HUES48 (cell line): ENCODE results near the gene ZNF346.
A peak's percentile ranks its signal among the peaks of the same experiment; 100 is the strongest.

ENCODE experiments used
- H3K27ac ChIP-seq: one replicate; pipeline ENCODE4 v1.7.0; 2013; ENCODE audit warnings: low read depth, low read length, inconsistent platforms
- H3K27me3 ChIP-seq: 2 replicates; pipeline ENCODE4 v1.6.1; 2013; ENCODE audit warnings: mild to moderate bottlenecking, low read length; ENCODE audit not compliant: control insufficient read depth, insufficient read depth
- H3K36me3 ChIP-seq: 2 replicates; pipeline ENCODE4 v1.6.1; 2013; ENCODE audit warnings: low read length; ENCODE audit not compliant: control insufficient read depth, insufficient read depth
- H3K4me1 ChIP-seq: 2 replicates; pipeline ENCODE4 v1.6.1; 2013; ENCODE audit warnings: mild to moderate bottlenecking, low read length; ENCODE audit not compliant: control insufficient read depth, insufficient read depth
- H3K4me3 ChIP-seq: 2 replicates; pipeline ENCODE4 v1.5.1; 2013; ENCODE audit warnings: mild to moderate bottlenecking, low read depth, low read length
- H3K9ac ChIP-seq: 2 replicates; pipeline ENCODE4 v1.6.1; 2013; ENCODE audit warnings: mild to moderate bottlenecking, low read depth, low read length, moderate library complexity
- H3K9me3 ChIP-seq: 2 replicates; pipeline ENCODE4 v1.6.1; 2013; ENCODE audit warnings: low read length; ENCODE audit not compliant: control insufficient read depth, insufficient read depth

ZNF346 gene

DNA sequence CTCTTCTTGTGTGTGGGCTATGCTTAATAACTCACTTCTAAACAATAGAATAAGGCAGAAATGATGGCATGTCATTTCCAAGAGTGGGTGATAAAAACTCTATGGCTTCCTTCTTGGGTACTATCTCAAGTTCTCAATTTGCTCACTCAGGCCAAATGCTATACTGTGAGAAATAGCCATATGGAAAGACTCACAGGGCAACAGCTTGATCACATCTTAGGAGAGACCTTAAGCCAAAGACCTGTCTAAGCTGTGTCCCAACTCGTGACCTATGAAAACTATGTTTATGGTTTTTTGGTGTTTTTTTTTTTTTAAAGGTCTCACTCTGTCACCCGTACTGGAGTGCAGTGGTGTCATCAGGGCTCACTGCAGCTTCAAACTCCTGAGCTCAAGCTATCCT lies 13.8 kb upstream of the ZNF346 start:
- H3K4me1 ChIP-seq, result peaks cover 14% of the 10 kb centered on the region
- no peak overlapping the region for H3K9ac ChIP-seq
- no peaks in the 10 kb centered on the region for H3K27me3 ChIP-seq
- no peak overlapping the region for H3K4me3 ChIP-seq
- H3K36me3 ChIP-seq, result no peaks in the 10 kb centered on the region
- H3K9me3 ChIP-seq, result no peaks in the 10 kb centered on the region
- no peak overlapping the region for H3K27ac ChIP-seq

DNA sequence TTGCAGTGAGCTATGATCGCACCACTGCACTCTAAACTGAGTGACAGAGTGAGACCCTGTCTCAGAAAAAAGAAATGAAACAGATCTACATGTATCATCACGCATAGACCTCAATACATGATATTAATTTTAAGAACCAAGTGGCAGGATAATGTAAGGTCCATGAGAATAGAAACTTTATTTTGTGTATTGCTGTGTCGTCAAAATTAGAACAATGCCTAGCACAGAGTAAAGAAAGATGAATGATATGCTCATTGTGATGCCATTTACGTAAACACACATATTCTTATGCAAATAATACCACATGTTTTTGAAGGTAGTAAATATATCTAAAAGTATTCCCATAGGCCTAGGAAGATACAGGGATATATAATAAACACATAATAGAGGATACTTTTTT lies 12.3 kb upstream of the ZNF346 start:
- Histone ChIP-seq H3K27me3 (no peaks in the 10 kb centered on the region), H3K4me3 (no peak overlapping the region), H3K36me3 (no peaks in the 10 kb centered on the region), H3K4me1 (peaks cover 7% of the 10 kb centered on the region; the same call in 1 of the 2 replicates), H3K9ac (no peak overlapping the region), H3K9me3 (no peaks in the 10 kb centered on the region), H3K27ac (no peak overlapping the region)

DNA sequence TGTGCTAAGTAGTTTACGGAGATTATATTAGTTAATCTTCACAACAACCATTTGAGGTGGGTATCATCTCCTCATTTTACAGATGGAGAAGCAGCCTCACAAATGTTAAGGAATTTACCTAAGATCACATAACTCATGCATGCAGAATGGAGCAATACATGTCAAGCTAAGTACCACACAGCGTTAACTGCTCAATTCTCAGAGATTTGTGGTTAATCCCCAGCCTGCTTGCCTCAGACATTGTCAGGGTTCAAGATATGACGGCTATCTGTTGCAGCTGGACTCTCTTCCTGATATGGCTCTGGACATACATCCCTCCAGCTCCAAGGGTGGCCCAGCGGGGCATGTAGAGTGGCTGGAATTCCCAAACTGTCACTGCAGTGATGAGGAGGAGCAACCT lies 7.3 kb upstream of the ZNF346 start:
- no peak overlapping the region for H3K27ac ChIP-seq
- peaks cover 1% of the 10 kb centered on the region; the same call in 1 of the 2 replicates for H3K4me1 ChIP-seq
- H3K4me3 ChIP-seq, result no peak overlapping the region
- no peaks in the 10 kb centered on the region for H3K9me3 ChIP-seq
- H3K9ac ChIP-seq, result no peak overlapping the region
- H3K36me3 ChIP-seq, result no peaks in the 10 kb centered on the region
- H3K27me3 ChIP-seq, result no peaks in the 10 kb centered on the region

DNA sequence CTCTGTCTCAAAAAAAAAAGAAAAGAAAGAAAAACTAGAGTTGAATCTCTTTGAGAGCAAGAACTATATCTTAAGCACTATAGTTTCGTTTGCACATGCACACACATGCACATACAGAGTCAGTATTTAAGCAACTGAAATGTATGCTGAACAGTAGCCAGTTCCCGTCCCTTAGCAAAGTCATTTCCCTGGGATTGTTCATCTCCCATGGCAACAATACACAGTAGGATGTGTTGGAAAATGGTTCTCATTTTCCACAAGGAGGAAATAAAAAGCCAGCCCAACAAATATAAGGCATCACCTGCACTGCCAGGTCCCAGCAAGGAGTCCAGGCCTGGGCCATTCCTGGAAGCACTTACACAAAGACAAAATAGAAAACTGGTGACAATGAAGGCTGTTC lies 4.2 kb upstream of the ZNF346 start:
- Histone ChIP-seq H3K9ac (no peak overlapping the region), H3K9me3 (no peaks in the 10 kb centered on the region), H3K27ac (no peak overlapping the region), H3K4me1 (peaks cover 6% of the 10 kb centered on the region; the same call in 1 of the 2 replicates), H3K36me3 (no peaks in the 10 kb centered on the region), H3K4me3 (no peak overlapping the region), H3K27me3 (no peaks in the 10 kb centered on the region)

DNA sequence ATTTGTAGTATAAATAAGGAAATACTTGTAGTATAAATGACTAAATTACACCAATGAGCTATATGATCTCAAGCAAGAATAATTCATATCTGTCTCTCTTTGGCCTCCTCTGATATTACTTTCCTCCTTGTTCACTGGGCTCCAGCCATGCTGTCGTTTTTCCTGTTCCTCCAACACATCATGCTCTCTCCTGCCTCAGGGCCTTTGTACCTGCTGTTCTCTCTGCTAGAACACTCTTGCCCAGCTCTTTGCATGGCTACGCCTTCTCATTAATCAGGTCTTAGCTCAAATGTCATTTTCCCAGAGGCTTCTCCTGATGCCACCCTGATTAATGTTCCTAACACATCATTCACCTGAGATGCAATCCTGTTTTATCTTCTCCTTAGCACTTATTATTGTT lies 2.5 kb upstream of the ZNF346 start:
- H3K27ac ChIP-seq, result no peak overlapping the region
- H3K4me3 ChIP-seq, result no peak overlapping the region
- no peaks in the 10 kb centered on the region for H3K27me3 ChIP-seq
- no peaks in the 10 kb centered on the region for H3K9me3 ChIP-seq
- H3K9ac ChIP-seq, result no peak overlapping the region
- H3K4me1 ChIP-seq, result peaks cover 10% of the 10 kb centered on the region
- peaks cover 7% of the 10 kb centered on the region; the same call in 1 of the 2 replicates for H3K36me3 ChIP-seq

DNA sequence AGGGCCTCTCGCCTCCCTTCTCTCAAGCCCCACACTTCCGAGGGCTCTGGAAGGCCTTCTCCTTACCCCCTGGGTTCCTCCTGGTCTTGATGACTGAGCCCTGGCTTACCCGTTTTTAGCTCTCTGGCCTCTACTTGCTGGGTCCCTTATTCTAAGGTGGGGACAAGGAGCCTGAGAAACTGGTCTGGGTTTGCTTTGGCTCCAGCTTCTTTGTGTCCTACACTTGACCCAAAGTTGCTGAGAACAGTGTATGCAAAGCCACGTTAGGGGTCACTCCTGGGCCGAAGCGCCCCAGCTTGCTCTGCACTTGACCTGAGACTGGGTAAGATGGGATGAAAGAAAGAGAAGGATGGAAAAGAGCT lies 788 bp downstream of the ZNF346 start:
- peak overlapping the region; percentile 80 for H3K27ac ChIP-seq
- no peaks in the 10 kb centered on the region for H3K9me3 ChIP-seq
- H3K4me3 ChIP-seq, result peak overlapping the region; percentile 78
- H3K27me3 ChIP-seq, result no peaks in the 10 kb centered on the region
- peak overlapping the region; percentile 58 for H3K9ac ChIP-seq
- peaks cover 10% of the 10 kb centered on the region for H3K4me1 ChIP-seq
- H3K36me3 ChIP-seq, result peaks cover 17% of the 10 kb centered on the region; the same call in 1 of the 2 replicates

DNA sequence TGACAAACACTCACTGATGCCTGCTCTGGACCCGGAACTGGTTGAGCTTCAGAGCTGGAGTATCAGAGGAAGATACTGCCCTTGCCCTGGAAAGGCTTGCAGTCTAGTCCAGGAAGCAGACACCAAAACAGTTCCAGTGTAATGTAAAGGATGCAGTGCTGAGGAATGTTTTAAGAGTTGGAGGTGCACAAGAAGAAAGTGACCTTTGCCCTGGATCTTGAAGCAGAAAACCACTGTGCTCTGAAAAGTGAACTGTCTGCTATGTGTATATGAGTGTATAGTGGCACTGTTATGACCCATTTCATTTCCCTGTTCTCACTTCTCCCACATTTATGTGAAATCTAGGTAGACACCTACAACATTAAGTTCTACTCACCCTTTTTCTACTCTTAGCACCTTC lies 2.1 kb downstream of the ZNF346 start:
- no peak overlapping the region for H3K9ac ChIP-seq
- no peak overlapping the region for H3K4me3 ChIP-seq
- H3K27ac ChIP-seq, result no peak overlapping the region

DNA sequence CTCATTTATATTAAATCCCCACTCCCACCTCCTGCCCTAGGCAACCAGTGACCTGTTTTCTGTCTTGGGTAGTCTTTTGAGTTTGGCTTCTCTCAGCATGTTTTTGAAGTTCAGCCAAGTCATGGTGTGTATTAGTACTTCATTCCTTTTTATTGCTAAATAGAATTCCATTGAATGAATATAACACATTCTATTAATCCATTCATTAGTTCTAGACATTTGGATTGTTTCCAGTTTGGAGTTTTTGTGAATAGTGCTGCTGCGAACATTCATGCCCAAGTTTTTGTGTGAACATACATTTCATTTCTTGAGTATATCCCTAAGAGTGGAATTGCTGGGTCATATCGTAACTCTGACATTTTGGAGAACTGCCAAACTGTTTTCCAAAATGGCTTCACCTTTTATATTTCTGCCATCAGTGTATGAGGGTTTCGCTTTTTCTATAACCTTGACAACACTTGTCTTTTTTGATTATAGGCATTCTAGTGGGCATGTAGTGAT lies 2.7 kb downstream of the ZNF346 start:
- no peak overlapping the region for H3K27ac ChIP-seq
- peaks cover 10% of the 10 kb centered on the region for H3K4me1 ChIP-seq
- no peaks in the 10 kb centered on the region for H3K27me3 ChIP-seq
- H3K9ac ChIP-seq, result no peak overlapping the region
- no peaks in the 10 kb centered on the region for H3K9me3 ChIP-seq
- peaks cover 24% of the 10 kb centered on the region for H3K36me3 ChIP-seq
- no peak overlapping the region for H3K4me3 ChIP-seq

More for the DNA sequence above, 2.1 kb downstream of the ZNF346 start:
- Histone ChIP-seq H3K27me3 (no peaks in the 10 kb centered on the region), H3K9me3 (no peaks in the 10 kb centered on the region), H3K4me1 (peaks cover 10% of the 10 kb centered on the region), H3K36me3 (peaks cover 20% of the 10 kb centered on the region)

DNA sequence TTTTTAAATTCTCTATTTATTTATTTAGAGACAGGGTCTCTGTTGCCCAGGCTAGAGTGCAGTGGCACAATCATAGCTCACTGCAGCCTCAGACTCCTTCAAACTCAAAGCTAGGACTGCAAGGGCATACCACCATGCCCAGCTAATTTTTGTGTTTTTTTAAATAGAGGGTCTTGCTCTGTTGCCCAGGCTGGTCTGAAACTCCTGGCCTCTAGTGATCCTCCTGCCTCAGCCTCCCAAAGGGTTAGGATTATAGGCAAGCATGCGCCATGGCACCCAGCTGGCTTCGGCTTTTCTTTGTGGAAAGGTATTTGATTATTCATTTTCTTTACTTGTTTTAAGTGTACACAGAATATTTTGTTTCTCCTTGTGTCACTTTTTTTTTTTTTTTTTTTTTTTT lies 5.2 kb downstream of the ZNF346 start:
- no peak overlapping the region for H3K9ac ChIP-seq
- peaks cover 6% of the 10 kb centered on the region for H3K4me1 ChIP-seq
- no peaks in the 10 kb centered on the region for H3K27me3 ChIP-seq
- H3K9me3 ChIP-seq, result no peaks in the 10 kb centered on the region
- no peak overlapping the region for H3K4me3 ChIP-seq
- peaks cover 24% of the 10 kb centered on the region for H3K36me3 ChIP-seq
- no peak overlapping the region for H3K27ac ChIP-seq

DNA sequence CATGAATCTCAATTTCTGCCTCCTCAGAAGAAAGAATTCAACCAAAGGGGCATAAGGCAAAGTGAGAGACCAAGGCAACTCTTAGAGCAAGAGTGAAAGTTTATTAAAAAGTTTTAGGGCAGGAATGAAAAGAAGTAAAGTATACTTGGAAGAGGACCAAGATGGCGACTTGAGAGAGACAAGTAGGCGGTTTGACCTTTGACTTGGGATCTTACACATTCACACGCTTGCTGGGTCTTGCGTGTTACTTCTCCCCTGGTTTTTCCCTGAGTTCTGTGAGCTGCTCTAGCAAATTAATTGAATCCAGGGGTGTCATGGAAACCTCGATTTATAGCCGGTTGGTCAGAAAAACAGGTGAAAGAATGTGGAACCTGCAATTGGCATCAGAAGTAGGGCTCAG lies 7.0 kb downstream of the ZNF346 start:
- H3K27me3 ChIP-seq, result no peaks in the 10 kb centered on the region
- H3K4me1 ChIP-seq, result no peaks in the 10 kb centered on the region
- H3K4me3 ChIP-seq, result no peak overlapping the region
- H3K9me3 ChIP-seq, result no peaks in the 10 kb centered on the region
- H3K9ac ChIP-seq, result no peak overlapping the region
- peaks cover 22% of the 10 kb centered on the region for H3K36me3 ChIP-seq
- no peak overlapping the region for H3K27ac ChIP-seq

DNA sequence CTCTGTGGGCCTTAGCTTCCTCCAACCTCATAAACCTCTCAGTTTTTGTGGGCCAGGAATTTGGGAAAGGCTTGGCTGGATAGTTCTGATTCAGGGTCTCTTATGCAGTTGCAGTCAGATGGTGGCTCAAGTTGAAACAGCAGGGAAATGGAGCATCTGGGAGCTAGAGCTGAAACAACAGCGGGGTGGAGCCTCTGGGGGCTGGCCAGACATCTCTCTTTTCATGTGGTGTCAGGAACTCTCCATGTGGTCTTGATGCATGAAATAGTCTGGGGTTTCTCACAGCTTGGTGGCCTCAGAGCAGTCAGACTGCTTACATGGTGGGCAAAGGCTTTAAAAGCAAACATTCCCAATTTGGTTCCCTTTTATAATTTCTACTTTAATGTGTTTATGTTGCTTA lies 13.5 kb downstream of the ZNF346 start:
- Histone ChIP-seq H3K9ac (no peak overlapping the region), H3K27ac (peak overlapping the region; percentile 59), H3K27me3 (no peaks in the 10 kb centered on the region), H3K9me3 (no peaks in the 10 kb centered on the region), H3K4me1 (peaks cover 11% of the 10 kb centered on the region), H3K4me3 (no peak overlapping the region), H3K36me3 (peaks cover 5% of the 10 kb centered on the region)

DNA sequence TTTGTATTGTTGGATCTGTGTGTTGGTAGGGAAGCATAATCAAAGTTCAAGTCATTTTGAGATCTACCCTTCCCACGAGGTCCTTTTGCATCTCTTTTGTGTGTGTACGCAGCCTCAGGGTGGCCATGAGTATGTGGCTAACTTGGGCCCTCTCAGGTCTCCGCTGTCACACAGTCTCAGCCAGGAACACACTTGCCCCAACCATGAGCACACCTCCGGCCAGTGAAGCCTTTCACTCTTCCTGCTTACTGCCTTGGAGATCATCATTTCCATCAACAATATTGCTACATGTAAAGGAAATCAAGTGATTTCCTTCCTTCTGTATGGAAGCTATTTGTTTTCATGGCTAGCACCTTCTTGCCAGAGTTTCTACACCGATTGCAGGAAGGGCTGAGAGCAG lies 13.9 kb downstream of the ZNF346 start:
- H3K27me3 ChIP-seq, result no peaks in the 10 kb centered on the region
- peaks cover 10% of the 10 kb centered on the region for H3K36me3 ChIP-seq
- peak overlapping the region; percentile 59 for H3K27ac ChIP-seq
- no peak overlapping the region for H3K4me3 ChIP-seq
- no peak overlapping the region for H3K9ac ChIP-seq
- H3K9me3 ChIP-seq, result no peaks in the 10 kb centered on the region
- H3K4me1 ChIP-seq, result peaks cover 11% of the 10 kb centered on the region
